Nephron progenitor cell (in vitro differentiated cells): ENCODE measurements around the gene FAM3B.

Experiments used
- DNase-seq: peaks from one replicate; pipeline ENCODE4 v3.0.0; 2021
- H3K27ac Mint-ChIP-seq: 2 replicates; pipeline ENCODE4 v1.8.0; 2021; ENCODE audit warnings: mild to moderate bottlenecking, moderate library complexity, mixed read lengths
- H3K27me3 Mint-ChIP-seq: 2 replicates; pipeline ENCODE4 v1.8.0; 2021; ENCODE audit warnings: mild to moderate bottlenecking, low read depth, mixed read lengths; ENCODE audit not compliant: poor library complexity
- H3K36me3 Mint-ChIP-seq: 2 replicates; pipeline ENCODE4 v1.8.0; 2021; ENCODE audit warnings: low read depth, mixed read lengths
- H3K4me1 Mint-ChIP-seq: 2 replicates; pipeline ENCODE4 v1.8.0; 2021; ENCODE audit warnings: mixed read lengths
- H3K4me3 Mint-ChIP-seq: 2 replicates; pipeline ENCODE4 v1.8.0; 2021; ENCODE audit warnings: mild to moderate bottlenecking, moderate library complexity, mixed read lengths
- H3K9me3 Mint-ChIP-seq: 2 replicates; pipeline ENCODE4 v1.8.0; 2021; ENCODE audit warnings: mild to moderate bottlenecking, moderate library complexity, mixed read lengths
- TF ChIP-seq, protein P1 (sequence below): fragments of 200-600 bp; sonication (generic); IDR thresholded peaks from 2 replicates; pipeline ENCODE4 v1.5.0; 2021; ENCODE audit warnings: antibody characterized with exemption

The FAM3B gene

GRCh38 chr21:41328660-41329607 lies 12.3 kb downstream of the FAM3B start:
- TF ChIP-seq, protein P1, sequence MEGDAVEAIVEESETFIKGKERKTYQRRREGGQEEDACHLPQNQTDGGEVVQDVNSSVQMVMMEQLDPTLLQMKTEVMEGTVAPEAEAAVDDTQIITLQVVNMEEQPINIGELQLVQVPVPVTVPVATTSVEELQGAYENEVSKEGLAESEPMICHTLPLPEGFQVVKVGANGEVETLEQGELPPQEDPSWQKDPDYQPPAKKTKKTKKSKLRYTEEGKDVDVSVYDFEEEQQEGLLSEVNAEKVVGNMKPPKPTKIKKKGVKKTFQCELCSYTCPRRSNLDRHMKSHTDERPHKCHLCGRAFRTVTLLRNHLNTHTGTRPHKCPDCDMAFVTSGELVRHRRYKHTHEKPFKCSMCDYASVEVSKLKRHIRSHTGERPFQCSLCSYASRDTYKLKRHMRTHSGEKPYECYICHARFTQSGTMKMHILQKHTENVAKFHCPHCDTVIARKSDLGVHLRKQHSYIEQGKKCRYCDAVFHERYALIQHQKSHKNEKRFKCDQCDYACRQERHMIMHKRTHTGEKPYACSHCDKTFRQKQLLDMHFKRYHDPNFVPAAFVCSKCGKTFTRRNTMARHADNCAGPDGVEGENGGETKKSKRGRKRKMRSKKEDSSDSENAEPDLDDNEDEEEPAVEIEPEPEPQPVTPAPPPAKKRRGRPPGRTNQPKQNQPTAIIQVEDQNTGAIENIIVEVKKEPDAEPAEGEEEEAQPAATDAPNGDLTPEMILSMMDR, result no peak
- Mint-ChIP-seq H3K27me3 (peaks cover 10% of the 10 kb centered on the region), H3K9me3 (peaks cover 16% of the 10 kb centered on the region), H3K4me3 (no peak overlapping the region), H3K4me1 (peaks cover 4% of the 10 kb centered on the region), H3K27ac (peak overlapping the region; percentile 88), H3K36me3 (no peaks in the 10 kb centered on the region)
- DNase-seq, result no peak

GRCh38 chr21:41333752-41334151 lies 17.2 kb downstream of the FAM3B start:
- Mint-ChIP-seq H3K27me3 (peaks cover 3% of the 10 kb centered on the region), H3K27ac (no peak overlapping the region), H3K4me3 (no peak overlapping the region), H3K4me1 (peaks cover 5% of the 10 kb centered on the region), H3K36me3 (no peaks in the 10 kb centered on the region), H3K9me3 (peaks cover 22% of the 10 kb centered on the region)
- TF ChIP-seq, protein P1, result no peak
- DNase-seq, result no peak

DNA sequence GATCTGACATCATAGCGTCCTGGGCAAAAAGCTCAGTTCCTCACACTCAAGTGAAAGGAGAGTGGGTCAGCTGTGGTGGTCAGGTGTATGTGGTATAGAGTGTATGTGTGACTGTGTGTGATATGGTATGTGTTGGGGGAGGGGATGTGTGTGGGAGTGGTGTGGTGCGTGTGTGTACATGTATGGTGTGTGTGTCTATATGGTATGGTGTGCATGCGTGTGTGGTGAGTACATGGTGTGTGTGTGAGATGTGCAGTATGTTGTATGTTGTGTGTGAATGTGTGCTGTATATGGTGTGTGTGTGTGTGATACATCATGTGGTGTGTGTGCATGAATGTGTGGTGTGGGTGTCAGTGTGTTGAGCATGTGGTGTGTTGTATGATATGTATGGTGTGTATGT lies 20.9 kb downstream of the FAM3B start:
- no peak for DNase-seq
- TF ChIP-seq, protein P1, result no peak
- H3K36me3 Mint-ChIP-seq, result no peaks in the 10 kb centered on the region
- H3K27ac Mint-ChIP-seq, result no peak overlapping the region
- peaks cover 6% of the 10 kb centered on the region for H3K4me1 Mint-ChIP-seq
- H3K4me3 Mint-ChIP-seq, result no peak overlapping the region
- H3K27me3 Mint-ChIP-seq, result peaks cover 1% of the 10 kb centered on the region
- peaks cover 25% of the 10 kb centered on the region for H3K9me3 Mint-ChIP-seq

- Mint-ChIP-seq H3K9me3 (peaks cover 23% of the 10 kb centered on the region), H3K36me3 (no peaks in the 10 kb centered on the region), H3K27me3 (no peaks in the 10 kb centered on the region), H3K27ac (peak overlapping the region; percentile 17), H3K4me1 (peaks cover 6% of the 10 kb centered on the region), H3K4me3 (no peak overlapping the region)
- TF ChIP-seq, protein P1, result no peak
- no peak for DNase-seq
These were observed 21.9 kb downstream of the FAM3B start for GRCh38 chr21:41338455-41338854.

GRCh38 chr21:41342035-41342434 lies 25.4 kb downstream of the FAM3B start:
- TF ChIP-seq, protein P1, result no peak
- Mint-ChIP-seq H3K27me3 (peaks cover 7% of the 10 kb centered on the region), H3K36me3 (no peaks in the 10 kb centered on the region), H3K9me3 (peaks cover 13% of the 10 kb centered on the region), H3K4me3 (no peak overlapping the region), H3K4me1 (peaks cover 10% of the 10 kb centered on the region), H3K27ac (no peak overlapping the region)
- DNase-seq, result no peak

DNA sequence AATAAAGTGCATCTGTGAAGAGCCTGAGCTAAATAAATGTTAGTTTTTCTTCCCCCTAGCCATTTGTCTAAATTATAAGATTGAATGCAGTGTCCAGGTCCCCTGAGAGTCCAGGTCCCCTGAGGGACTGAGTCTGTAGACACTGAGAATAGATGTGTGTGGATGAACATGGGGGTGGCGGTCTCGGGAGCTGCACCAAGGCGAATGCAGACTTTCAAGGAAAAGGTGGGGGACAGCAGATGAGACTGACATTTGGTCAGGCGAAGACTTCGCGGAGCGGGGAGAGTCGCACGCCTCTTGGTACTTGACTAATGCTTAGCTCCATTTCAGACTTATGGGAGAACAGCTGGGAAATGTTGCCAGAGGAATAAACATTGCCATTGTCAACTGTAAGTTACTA lies 27.5 kb downstream of the FAM3B start:
- peaks cover 13% of the 10 kb centered on the region for H3K9me3 Mint-ChIP-seq
- peaks cover 12% of the 10 kb centered on the region for H3K4me1 Mint-ChIP-seq
- no peak for DNase-seq
- TF ChIP-seq, protein P1, result no peak
- H3K4me3 Mint-ChIP-seq, result no peak overlapping the region
- peaks cover 9% of the 10 kb centered on the region for H3K27me3 Mint-ChIP-seq
- peak overlapping the region; percentile 71 for H3K27ac Mint-ChIP-seq
- no peaks in the 10 kb centered on the region for H3K36me3 Mint-ChIP-seq
